GM19099 (cell line): ENCODE results near the gene NEDD4L.

Source experiments
- POLR2A ChIP-seq: IDR thresholded peaks from 3 replicates; pipeline ENCODE4 v1.6.1; 2011; ENCODE audit warnings: low read depth; ENCODE audit not compliant: insufficient read length; ENCODE audit errors: extremely low read depth

The NEDD4L gene

DNA sequence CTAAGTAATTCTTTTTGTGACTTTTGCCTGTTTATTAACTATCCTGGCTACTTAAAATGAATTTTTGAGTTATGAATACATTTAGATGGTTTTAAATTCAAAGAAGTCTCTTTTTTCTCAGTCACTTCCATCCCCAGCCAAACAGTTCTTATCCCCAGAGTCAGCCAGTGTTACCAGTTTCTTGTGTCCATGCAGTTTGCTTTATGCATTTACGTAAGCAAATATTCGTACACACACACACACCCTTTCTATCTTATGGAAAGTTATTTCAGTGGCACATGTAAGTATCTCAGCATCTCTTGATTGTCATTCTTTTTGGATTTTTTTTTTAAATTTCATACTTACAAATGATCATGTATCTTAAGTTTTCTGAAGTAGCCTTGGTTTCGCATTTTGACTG lies 113.2 kb downstream of the NEDD4L start:
- TF ChIP-seq POLR2A, result no peak

DNA sequence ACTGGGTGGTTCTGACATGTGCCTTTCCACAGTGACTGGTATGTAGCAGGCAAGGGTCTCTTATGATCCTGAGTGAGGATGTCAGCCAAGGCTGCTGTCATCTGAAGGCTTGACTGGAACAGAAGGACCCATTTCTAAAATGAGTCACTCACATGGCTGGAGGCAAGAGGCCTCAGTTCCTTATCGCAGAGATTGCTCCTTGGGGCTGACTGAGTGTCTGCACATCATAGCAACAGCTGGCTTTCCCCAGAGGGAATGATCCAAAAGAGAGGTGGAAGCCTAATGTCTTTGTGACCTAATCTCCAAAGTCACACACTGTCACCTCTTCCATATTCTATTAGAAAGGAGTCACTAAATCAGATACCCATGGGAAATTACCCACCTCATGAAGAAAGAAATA lies 114.0 kb downstream of the NEDD4L start:
- no peak for TF ChIP-seq POLR2A

DNA sequence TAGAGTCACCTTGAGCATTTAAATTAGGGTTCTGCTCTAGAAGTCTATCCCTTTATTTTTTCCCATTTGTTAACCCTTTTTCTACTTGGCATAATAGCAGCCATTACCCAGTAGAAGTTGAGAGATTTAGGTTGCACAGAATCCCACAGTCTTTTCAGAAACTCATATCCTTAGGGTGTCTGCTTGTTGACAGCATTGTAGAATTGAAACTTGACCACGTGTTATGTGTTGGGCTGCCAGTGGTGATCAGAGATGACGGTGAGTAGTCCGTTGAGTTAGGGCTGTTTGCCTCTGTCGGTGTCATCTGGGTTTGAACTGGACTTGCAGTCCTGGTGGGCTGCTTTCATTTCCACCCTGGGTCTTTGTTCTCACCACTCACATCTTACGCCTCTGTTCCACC lies 114.4 kb downstream of the NEDD4L start:
- no peak for TF ChIP-seq POLR2A

DNA sequence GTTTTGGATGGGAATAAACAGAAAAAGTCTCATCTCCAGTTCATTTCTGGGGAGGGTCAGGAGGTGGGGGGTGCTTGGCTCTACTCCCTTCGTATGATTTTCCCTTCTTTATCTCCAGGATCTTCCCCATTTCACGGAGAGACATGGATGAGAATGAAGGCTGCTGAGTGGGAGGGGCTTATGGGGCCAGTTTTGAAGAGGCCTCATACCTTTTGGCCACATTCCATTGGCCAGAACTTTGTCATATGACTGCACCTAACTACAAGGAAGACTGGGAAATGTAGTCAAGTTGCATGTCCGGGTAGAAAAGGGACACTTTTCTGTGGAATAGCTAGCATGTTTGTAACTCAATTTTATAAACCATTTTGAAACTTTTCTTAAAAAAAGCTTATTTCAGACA lies 117.6 kb downstream of the NEDD4L start:
- TF ChIP-seq POLR2A, result no peak

DNA sequence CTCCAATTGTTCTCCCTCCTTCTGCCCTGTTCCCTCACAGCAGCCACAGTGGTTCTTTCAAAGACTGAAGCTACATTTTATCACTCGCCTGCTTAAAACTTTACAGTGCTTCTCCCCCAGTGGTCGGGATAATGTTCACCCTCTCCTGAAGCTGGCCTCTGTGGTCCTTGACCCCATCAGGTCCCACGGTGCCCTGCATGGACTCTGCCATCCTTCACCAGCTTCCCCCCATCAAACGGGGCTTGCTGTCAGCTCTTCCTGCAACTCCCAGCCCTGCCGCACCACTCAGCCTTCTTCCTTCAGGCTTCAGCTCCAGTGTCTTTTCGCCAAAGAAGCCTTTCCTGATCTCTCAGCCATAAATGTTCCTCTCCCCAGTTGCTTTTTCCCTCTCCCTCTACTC lies 118.1 kb downstream of the NEDD4L start:
- TF ChIP-seq POLR2A, result no peak

DNA sequence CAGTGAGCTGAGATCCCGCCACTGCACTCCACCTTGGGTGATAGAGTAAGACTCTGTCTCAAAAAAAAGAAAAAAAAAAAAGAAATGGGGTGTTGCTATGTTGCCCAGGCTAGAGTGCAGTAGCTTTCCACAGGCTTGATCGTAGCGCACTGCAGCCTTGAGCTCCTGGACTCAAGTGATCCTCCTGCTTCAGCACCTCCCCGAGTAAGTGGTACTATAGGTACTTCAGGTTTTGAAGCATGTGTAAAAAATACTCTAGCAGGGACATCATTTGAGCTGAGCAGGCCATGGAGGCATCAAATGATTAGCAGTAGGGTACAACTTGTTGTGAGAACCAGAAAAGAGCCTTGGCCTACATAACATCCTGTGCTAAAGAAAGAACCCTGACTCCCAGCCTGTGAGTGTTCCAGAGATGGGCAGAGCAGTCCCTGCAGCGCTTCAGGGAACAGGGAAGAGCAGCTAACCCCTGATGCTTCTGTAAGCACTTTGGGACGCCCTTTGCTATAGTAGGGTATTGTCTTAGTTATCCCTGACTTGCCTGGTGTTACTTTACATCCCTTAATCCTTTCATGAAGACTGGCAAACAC lies 119.1 kb downstream of the NEDD4L start:
- TF ChIP-seq POLR2A, result no peak

DNA sequence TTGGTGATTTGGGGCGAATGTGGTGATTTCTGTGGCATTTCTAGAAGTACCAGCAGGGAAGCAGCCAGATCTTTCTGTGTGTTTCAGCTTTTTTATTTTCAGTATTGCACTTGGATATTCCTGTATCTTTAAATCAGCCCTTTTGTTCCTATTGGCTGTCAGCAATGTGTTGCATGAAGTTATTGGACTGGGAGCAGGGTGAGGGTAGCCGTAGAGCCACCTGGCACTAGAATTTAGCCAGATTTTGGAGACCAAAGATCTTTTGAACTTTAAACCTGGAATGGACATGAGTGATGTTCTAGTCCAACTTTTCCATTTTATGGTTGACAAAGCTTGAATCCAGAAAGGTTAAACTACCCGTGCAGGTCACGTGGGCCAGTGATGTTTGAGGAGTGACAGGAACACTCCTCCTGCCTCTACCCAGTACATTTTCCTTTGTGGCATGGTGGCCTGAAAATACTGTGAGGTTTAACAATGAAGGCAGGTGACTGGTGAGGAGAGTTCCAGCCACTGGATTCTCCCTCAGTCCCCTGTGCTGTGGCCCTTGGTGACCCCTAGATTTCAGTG lies 122.3 kb downstream of the NEDD4L start:
- no peak for TF ChIP-seq POLR2A

DNA sequence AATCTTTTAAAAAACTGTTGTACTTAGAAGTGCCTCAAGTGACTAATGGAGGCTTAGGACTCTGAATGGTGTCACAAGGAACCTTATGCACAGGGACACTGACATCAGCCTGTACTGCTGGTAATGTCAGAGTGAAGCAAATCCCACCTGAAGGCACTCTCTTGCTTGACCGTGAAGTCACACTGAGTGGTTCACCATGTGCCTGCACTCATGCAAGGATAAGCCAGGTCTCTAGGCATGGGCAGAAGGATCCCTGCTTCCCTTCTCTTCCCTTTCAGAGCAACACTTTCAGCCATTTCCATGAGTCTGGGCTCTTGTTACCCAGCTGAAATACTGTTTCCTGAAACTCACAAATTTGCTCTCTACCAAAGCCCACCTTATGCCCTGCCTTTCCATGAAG lies 123.0 kb downstream of the NEDD4L start:
- TF ChIP-seq POLR2A, result no peak

DNA sequence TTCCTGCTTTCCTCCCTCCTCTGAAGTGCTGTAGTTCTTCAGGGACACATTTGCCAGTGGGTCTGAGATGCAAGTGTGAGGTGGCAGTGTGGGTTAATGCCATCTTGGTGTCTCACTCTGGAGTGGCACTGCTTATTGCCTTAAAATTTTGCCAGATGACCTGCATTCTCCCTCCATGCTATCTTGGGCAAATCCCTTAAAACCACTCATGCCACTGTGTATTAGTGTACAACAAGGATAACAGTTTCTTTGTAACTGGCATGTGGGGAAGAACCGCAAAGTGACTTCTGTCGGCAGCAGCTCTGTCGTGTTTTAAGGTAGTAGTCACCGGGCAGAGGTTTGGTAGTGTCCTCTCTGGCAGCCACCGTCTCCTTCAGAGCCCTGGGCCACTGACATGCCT lies 124.2 kb downstream of the NEDD4L start:
- no peak for TF ChIP-seq POLR2A

DNA sequence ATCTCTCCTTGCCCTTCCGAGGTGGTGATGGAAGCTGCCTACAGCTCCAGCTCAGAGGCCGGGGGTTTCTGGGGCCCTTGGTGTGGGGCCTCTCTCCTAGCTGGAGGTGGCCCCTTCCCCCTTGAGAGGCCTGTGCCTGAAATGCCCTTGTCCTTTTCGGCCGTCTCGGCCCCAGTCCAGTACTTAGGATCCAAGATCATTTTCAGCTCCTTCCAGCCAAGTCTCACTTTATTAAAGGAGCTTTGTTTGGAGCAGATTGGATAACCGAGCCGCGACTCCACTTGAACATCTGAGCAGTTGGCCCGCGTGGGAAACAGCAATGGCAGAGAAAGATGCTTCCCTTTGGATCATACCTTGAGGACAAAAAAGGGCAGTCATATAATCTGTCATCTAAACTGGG lies 125.0 kb downstream of the NEDD4L start:
- TF ChIP-seq POLR2A, result no peak

DNA sequence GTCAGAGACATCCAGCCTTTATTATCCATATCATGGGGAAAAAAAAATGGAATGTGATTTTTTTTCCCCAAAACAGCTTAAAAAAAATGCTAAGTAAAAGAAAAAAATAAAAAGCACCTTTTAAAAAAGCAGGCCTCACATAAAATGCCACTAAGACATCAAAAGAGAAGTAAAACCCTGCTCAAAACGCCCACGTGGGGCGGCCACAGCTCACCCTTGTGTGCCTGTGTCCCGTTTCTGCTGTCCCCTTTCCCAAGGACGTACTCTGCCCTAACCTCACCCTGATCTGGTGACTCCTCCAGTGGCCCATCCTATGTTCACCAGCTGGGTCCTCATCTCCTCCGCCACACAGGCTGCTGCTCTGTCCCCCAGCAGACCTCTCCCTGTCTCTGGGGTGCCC lies 125.4 kb downstream of the NEDD4L start:
- no peak for TF ChIP-seq POLR2A

DNA sequence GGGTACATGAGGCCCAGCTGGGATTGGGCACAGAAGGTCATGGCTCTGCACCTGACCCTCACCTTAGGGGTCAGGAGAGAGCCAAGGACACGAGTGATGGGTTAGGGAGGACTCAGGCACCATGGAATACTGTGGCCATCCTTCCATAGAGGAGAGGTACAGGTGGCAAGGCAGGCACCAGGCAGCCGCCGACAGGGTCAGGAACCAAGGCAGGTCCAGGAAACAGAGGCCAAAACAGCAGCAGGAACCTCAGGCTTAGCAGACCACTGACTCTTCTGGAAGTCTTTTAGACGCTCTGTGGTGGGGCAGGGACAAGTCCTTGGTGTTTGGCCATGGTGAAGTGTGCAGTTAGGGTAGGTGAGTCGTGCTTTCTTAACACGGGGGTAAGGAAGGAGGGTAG lies 128.0 kb downstream of the NEDD4L start:
- no peak for TF ChIP-seq POLR2A

DNA sequence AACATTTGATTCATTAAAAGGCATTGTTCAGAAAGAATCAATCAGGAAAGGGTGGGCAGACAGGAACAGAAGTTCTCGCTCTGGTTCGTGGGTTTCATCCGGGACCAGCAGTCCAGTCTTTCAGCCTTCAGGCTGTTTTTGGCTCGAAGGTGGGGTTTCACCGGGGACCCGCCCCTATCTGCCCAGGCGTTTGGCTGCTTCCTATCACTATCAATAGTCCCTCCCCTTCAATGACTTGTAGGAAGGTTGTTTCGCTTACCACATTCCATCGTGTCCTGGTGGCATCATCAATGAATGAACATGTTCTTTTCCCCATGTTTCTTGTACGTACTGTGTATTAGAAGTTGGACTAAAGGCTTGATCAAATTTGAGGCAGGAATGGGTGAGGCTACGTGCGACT lies 130.3 kb downstream of the NEDD4L start:
- no peak for TF ChIP-seq POLR2A

DNA sequence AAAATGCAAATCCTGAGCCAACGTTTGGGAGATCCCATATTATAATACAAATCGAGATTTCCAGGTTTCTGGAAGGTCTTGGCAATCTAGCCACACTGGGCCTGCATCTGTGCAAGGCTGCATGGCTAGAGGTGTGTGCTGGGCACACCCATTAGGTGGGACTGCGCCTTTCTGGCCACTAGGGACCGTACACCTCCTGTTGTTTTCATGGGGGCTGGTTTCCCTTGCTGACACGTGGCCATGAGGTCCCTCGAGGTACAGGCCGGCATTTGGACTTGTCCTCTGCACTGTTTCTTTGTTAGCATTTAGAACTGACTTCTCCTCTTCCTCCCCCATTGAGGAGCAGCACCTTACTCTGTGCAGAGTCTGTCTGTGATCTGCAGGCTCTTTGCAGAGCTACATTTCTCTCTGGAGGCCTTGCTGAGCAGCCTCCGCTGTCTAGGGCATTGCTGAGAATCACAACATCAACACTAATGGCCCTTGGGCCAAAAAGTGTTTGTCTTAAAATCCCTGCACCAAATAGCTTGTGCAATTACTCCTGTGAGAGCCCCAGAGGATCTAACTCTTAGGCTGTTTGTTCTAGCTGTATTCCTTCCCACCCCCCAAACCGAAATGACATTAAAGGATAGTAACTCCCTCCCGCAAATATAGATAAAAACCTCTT lies 131.2 kb downstream of the NEDD4L start:
- no peak for TF ChIP-seq POLR2A

DNA sequence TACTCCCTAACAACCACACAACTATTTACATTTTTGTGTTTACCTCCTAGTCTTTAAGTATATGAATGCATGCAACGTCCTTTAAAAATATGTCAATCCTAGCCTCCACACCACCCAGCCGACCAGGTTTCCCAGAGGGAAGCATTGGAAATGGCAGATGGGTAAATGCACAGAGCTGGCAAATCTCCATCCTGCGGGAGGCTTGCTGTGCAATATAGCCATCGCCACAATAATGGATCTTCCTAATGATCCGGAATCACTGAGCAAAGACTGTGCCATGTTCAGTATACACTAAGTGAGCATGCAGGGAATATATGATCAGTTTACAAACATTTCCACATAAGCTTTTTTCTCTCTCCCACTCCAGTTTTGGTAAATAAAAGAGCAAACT lies 131.8 kb downstream of the NEDD4L start:
- no peak for TF ChIP-seq POLR2A

DNA sequence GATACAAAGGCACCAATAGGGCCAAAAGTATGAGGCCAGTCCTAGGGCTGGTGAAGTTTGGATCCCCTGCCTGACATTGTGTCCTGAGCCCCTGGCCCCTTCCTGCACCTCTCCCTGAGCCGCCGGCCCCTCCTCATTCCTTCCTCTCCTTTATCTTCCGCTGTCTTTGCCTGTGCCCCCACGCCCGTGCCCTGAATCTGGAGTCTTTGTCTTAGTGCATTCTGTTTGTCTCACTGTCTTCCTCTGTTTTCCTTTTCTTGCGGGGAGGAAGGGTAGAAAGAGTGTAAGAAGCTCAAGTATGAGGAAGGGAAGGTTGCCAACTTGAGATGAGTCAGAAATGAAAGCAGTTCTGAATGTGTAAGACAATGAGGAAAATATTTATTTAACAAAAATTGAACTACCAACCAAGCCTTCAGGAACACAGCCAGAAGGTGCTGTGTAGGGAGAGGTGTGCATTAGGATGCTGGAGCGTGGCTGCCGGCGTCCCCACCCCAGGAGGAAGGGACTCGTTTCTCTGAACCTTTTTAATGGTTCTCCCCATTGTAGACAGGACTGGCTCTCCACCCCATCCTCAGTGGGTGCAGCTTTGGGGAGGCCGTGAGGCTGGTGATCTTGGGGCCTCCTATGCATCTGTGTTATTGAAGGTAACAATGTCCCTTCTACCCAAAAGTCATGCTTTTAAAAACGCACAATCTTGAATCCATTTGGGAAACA lies 133.1 kb downstream of the NEDD4L start:
- no peak for TF ChIP-seq POLR2A

DNA sequence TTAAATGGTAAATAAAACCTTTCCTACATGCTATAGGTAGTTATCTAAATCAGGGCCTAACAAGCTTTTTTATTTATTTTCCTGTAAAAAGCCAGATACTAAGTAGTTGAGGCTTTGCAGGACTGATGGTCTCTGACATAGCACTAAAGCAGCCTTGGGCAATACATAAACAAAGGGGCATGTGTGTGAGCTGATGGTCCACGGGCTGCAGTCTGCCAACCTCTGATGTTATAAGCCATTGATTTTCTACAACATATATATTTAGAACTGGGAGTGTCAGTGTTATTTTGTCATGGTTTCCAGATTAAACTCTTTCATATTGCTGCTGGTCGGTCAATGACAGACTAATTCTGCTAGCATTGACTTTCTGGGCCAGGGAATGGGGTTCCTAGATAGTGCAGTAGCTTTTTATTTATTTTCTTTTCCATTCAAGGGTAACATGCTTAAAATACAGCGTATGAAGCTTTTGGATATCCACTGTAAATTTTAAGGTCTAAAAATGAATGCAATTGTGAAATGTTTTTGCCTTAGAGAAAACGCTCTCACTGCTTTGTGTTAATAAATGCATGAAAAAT lies 134.0 kb downstream of the NEDD4L start:
- no peak for TF ChIP-seq POLR2A

DNA sequence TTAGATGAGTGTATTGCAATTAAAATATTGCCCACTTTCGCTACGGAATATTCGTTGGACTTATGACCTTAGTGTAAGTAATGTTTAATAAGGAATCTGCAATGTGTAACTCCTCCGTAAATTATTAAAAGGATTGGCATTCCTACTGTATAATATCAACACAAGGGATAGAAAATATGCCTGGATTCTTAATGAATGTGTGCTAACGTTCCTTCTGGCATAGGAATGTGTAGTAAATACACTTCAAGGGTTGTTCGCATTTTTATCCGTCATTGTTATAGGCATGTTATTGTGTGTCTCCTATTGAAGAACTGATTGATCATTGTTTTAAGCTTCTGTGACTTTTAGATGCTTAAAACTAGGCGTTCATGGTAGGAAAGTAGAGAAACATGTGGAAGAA lies 134.5 kb downstream of the NEDD4L start:
- TF ChIP-seq POLR2A, result no peak
